Rectal smooth muscle tissue (tissue), 1 donor: ENCODE results near the gene PCDH12.

Experiments used
- H3K27ac ChIP-seq: one replicate; pipeline ENCODE4 v1.7.0; 2013; ENCODE audit warnings: low read depth, low read length, inconsistent platforms
- H3K27me3 ChIP-seq: one replicate; pipeline ENCODE4 v1.7.0; 2013; ENCODE audit warnings: low read length; ENCODE audit not compliant: control insufficient read depth, insufficient read depth
- H3K36me3 ChIP-seq: one replicate; pipeline ENCODE4 v1.7.0; 2013; ENCODE audit warnings: low read length; ENCODE audit not compliant: control insufficient read depth, insufficient read depth
- H3K4me1 ChIP-seq: one replicate; pipeline ENCODE4 v1.7.0; 2013; ENCODE audit warnings: low read length; ENCODE audit not compliant: control insufficient read depth, insufficient read depth
- H3K4me3 ChIP-seq: one replicate; pipeline ENCODE4 v1.7.0; 2013; ENCODE audit warnings: low read length
- H3K9ac ChIP-seq: one replicate; pipeline ENCODE4 v1.7.0; 2013; ENCODE audit warnings: low read length

PCDH12 gene

DNA sequence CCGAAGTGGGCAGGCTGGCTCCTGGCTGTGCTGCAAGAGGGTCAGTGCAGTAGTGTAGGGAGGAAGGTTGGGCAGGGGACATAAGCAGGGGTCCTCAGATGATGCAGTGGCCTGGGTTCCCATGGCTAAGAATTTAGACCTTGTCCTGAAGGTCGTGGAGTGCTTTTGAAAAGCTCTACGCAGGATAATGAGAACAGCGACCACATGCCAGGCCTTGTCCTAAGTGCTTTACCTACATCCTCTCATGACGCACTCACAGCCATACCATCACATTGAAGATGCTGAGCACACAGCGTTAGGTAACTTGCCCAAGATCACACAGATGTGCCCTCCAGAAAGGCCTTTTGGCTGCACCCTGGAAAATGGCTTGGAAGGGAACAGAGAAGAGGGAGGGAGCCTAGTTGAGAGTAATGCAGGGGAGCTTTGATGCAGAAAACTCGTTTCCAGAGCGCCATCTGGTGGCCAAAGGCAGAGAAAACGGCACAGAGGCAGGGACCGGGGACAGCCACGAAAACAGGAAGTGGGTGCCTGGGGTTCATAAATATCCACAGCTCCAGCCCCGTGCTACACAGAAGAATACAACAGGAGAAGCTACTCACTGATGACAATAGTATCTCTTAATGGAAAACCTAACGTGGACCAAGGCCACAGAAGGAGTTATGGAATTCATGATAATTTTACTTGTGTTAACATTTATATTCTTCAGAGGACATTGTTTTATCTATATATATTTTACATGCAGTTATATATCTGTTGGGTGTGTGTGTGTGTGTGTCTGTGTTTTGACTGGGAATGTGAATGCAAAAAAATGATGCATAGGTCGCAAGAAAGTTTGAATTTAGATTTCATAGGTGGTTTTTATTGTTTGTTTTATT, 2.7 kb upstream of the PCDH12 start:
- Histone ChIP-seq H3K36me3 (no peaks in the 10 kb centered on the region), H3K4me1 (peaks cover 5% of the 10 kb centered on the region), H3K4me3 (no peak overlapping the region), H3K27ac (no peak overlapping the region), H3K9ac (no peak overlapping the region), H3K27me3 (no peaks in the 10 kb centered on the region)

DNA sequence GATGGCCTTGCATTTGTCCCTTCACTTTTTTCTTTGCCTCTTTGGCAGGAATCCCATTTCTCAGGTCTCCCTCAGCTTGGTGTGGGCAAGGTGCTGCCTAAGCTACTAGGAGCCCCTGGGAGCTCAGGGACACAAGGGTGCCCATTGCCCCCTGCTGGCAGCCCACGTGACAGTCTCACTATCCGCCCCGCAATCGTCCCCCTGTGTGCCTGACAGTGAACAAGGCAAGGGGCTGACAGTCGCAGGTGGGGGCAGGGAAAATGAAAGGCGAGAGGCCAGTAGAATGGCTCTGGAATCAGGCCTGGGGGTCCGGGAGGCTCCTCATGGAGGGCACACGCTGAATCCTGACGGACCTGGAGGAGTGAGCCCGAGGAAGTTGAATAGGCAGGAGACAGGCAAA, 2.0 kb upstream of the PCDH12 start:
- Histone ChIP-seq H3K9ac (no peak overlapping the region), H3K4me1 (peaks cover 5% of the 10 kb centered on the region)

DNA sequence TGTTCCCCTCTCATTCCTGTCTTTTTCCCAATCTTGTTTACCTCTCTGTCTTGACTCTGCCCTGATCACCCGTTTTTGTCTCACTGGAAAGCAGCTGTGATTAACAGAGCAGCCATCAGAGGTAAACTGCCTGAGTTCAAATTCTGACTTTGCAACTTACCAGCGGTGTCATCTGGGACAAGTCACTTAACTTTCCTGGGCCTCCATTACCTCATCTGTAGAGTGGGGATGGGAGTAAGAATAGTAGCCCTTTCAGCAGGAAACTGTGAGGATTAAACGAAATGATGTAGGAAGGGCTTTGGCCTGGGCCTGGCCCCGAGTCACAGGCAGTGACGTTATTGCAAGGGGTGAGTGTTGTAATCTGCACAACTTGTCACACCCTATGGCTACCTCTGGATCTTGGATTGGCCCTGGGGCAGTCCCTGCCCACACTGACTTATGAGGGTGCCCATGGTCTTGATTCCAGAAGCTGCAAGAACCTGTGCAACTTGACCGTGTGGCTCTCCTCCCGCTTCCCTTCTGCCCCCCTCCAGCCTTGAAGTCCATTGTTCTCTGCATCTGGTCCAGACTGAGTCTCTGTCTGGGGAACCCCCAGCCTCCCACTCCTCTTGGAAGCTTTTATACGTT, 657 bp upstream of the PCDH12 start:
- no peaks in the 10 kb centered on the region for H3K36me3 ChIP-seq
- H3K27me3 ChIP-seq, result no peaks in the 10 kb centered on the region
- H3K9ac ChIP-seq, result no peak overlapping the region
- H3K4me1 ChIP-seq, result peaks cover 5% of the 10 kb centered on the region
- H3K27ac ChIP-seq, result no peak overlapping the region
- no peak overlapping the region for H3K4me3 ChIP-seq

More for the DNA sequence above, 2.0 kb upstream of the PCDH12 start:
- H3K36me3 ChIP-seq, result no peaks in the 10 kb centered on the region
- H3K27ac ChIP-seq, result no peak overlapping the region
- no peaks in the 10 kb centered on the region for H3K27me3 ChIP-seq
- H3K4me3 ChIP-seq, result no peak overlapping the region

DNA sequence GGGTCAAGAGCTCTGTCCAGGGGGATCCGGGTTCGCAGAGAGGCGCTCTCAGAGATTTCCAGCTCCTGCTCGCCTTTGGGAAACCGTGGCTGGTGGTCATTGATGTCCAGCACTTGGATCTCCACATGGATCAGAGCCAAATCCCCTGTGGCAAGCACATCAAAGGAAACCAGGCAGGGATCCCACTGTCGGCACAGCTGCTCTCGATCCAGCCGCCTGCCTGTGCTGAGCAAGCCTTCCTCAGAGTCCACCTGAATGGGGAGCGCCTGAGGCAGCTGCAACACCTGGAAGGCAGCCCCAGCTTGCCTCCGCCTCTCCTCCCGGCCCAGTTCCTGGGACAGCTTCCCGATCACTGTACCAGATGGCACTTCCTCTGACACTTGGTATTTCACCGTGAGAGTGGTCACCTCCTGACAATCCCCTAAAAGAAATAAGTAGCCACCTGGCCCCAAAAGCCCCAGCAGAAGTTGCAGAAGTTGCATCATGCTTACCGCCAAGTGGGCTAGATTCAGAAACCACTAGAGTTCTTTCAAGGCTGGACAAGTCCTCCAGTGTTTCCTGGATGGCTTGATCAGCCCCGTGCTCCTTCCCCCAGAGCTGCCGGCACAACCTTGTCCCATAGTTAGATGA, 520 bp downstream of the PCDH12 start:
- H3K4me3 ChIP-seq, result peak overlapping the region; percentile 0
- H3K4me1 ChIP-seq, result peaks cover 5% of the 10 kb centered on the region
- no peak overlapping the region for H3K9ac ChIP-seq
- H3K27ac ChIP-seq, result no peak overlapping the region
- no peaks in the 10 kb centered on the region for H3K27me3 ChIP-seq
- no peaks in the 10 kb centered on the region for H3K36me3 ChIP-seq

DNA sequence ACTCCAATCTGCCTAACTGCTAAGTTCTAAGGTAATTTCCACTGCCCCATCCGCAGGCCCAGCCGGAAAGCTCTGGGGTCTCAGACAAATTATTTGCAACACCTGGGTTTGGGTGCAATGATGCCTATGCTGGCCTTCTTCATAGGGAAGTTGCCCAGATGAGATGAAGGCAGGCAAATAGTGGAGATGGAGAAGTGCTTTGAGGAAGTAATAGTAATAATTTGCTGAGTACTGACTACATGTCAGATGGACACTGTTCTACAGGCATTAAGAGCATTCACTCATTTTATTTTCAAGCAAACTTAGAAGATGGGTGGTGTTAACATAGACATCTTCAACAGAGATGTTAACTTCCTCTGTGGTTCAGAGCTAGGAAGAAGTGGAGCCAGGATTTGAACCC, 3.8 kb downstream of the PCDH12 start:
- H3K36me3 ChIP-seq, result no peaks in the 10 kb centered on the region
- no peaks in the 10 kb centered on the region for H3K27me3 ChIP-seq
- no peak overlapping the region for H3K9ac ChIP-seq
- no peak overlapping the region for H3K27ac ChIP-seq
- H3K4me3 ChIP-seq, result no peak overlapping the region
- no peaks in the 10 kb centered on the region for H3K4me1 ChIP-seq

DNA sequence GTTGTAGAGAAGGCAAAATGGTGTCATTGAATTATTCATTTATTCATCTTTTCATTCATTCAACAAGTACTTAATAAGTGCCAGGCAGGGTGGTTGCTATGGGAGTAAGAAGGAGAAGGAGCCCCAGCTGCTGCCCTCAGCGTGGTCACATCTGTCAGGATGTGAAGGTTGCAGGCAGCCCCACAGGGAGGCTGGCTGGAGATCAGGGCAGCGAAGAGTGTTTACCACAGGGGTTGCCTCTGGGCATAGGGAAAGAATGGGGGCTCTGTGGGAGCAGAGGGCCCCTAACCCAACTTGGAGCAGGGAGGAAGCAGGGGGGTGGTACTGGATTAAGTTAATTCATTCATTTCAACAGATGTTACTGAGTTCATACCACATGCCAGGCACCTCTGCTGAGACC, 6.0 kb downstream of the PCDH12 start:
- Histone ChIP-seq H3K4me3 (no peak overlapping the region), H3K27ac (no peak overlapping the region), H3K36me3 (no peaks in the 10 kb centered on the region), H3K27me3 (no peaks in the 10 kb centered on the region), H3K9ac (no peak overlapping the region), H3K4me1 (no peaks in the 10 kb centered on the region)

DNA sequence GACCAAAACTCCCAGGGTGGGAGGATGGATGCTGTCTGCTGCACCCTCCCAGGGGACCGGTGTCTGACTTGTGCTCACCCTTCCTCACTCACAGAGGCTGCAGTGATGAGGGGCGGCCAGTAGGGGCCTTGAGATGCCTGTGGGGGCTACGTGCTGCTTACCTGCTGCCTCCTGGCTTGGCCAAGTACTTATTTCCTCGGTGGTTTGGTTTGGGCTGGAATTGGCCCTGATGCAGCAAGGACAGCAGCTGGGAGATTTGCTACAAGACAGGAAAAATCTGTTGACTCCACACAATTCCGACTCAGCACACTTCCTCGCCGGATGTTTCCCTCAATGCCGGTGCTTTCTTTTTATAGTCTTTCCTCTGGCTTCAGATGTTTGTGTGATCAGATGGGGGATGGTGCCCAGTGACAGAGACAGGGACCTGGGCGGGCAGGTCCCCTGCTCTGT, 6.6 kb downstream of the PCDH12 start:
- Histone ChIP-seq H3K36me3 (no peaks in the 10 kb centered on the region), H3K4me3 (no peak overlapping the region), H3K27ac (no peak overlapping the region), H3K27me3 (no peaks in the 10 kb centered on the region), H3K9ac (no peak overlapping the region), H3K4me1 (no peaks in the 10 kb centered on the region)

DNA sequence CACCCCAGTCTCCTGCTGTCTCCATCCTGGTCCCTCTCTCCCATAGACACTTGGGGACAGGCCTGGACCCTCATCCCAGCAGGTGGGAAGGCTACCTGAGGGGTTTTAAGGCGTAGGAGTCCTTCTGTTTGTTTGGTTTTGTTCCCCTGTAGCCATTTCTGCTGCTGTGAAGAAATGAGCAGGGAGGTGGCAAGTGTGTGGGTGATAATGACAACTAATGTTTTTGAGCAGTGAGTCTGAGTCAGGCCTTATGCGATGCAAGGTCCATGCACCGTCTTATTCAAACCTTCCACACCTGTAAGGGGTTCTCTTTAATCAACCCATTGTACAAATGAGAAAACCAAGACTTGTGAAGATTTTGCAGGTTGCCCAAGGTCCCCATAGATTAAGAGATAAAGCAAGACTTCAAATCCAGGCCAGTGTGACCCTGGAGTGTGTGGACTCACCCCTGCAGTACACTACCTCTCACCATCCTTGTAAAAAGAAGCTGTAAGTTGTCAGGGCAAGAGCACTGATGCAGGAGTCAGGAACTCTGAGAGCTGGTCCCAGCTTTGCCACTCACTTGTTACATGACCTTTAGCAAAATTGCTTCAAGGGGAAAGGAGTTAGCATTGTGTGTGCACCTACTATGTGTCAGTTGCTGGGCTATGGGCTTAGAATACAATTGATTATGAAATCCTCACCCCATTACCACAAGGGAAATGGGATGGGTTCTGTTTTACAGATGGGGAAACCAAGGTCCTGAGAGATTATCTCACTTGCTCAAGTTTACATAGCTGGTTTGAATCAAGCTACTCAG, 7.6 kb downstream of the PCDH12 start:
- no peaks in the 10 kb centered on the region for H3K27me3 ChIP-seq
- H3K4me1 ChIP-seq, result peaks cover 4% of the 10 kb centered on the region

DNA sequence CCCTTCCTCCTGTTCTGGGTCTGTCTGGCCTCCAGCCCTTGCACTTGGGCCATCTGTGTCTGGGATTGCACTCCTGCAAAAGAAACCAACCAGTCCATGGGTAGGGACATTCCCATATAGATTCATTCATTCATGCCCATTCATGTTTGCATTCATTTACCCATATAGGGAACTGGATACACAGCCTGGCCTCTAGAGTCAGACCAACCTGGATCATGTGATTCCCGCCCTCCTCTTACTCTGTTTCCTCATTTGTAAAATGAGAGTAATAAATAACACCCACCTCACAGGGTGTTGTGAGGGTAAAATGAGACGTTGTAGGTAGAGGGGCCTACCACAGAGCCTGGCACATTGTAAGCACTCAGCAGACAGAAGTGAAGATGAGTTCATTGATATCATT, 8.5 kb downstream of the PCDH12 start:
- Histone ChIP-seq H3K36me3 (no peaks in the 10 kb centered on the region), H3K9ac (no peak overlapping the region), H3K27me3 (no peaks in the 10 kb centered on the region), H3K4me3 (no peak overlapping the region), H3K4me1 (peaks cover 4% of the 10 kb centered on the region), H3K27ac (no peak overlapping the region)

More for the DNA sequence above, 7.6 kb downstream of the PCDH12 start:
- no peaks in the 10 kb centered on the region for H3K36me3 ChIP-seq
- H3K4me3 ChIP-seq, result no peak overlapping the region
- no peak overlapping the region for H3K9ac ChIP-seq
- H3K27ac ChIP-seq, result no peak overlapping the region

DNA sequence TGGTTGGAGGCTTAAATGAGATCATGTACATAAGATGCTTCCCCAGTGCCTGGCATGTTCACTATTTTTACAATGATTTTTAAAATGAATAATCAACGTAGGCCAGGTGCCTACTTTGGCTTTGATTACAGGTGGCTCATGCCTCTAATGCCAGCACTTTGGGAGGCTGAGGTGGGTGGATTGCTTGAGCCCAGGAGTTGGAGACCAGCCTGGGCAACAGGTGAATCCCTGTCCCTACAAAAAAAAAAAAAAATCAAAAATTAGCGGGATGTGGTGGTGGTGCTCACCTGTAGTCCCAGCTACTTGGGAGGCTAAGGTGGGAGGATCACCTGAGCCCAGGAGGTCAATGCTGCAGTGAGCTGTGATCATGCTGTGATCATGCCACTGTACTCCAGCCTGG, 9.2 kb downstream of the PCDH12 start:
- H3K36me3 ChIP-seq, result no peaks in the 10 kb centered on the region
- H3K27ac ChIP-seq, result no peak overlapping the region
- no peaks in the 10 kb centered on the region for H3K27me3 ChIP-seq
- peaks cover 4% of the 10 kb centered on the region for H3K4me1 ChIP-seq
- H3K4me3 ChIP-seq, result no peak overlapping the region
- H3K9ac ChIP-seq, result no peak overlapping the region

DNA sequence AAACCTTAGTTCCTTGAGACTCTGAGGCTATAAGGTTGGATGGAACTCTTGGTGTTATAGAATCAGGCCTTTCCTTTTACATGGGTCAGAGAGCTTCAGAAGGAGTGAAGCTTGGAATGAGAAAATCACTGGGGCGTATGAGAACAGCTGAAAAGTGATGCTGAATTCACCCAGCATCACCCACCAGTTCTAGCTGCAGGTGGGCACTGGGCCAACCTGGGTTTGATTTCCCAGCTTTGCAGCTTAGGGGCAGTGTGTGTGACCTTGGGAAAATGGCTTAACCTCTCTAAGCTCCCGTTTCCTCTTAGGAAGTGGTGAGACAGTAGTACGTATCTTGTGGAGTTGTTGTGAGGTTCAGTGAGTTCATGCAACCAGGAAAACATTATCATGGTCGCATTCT, 10.7 kb downstream of the PCDH12 start:
- Histone ChIP-seq H3K9ac (no peak overlapping the region), H3K27ac (no peak overlapping the region), H3K27me3 (no peaks in the 10 kb centered on the region), H3K4me3 (no peak overlapping the region), H3K4me1 (peaks cover 4% of the 10 kb centered on the region), H3K36me3 (no peaks in the 10 kb centered on the region)

DNA sequence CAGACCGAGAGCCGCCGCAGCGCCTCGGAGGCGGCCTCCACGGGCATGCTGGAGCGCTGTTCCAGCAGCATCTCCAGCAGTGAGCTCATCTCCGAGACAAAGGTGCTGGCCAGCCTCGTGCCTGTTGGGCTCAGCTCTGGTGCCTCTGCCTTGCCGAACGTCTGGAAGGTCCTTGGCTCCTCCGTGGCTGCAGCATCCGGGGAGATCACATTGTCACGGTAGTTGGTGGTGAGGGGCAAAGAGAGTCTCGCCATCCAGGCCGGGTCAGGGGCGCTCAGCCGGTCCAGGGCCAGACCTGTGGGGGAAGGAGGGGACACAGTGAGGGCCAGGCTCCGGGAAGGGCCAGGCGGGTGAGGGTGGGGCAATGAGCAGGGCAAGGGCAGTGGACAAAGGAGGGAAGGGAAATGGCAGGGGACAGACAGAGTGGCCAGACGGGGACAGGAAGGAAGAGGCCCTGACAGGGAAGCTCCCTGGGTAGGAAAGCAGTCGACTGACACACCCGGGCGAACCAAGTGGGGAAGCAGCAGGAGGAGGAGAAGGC, 12.4 kb downstream of the PCDH12 start:
- Histone ChIP-seq H3K36me3 (peaks cover under 1% of the 10 kb centered on the region), H3K4me3 (no peak overlapping the region), H3K4me1 (peaks cover 6% of the 10 kb centered on the region), H3K27me3 (no peaks in the 10 kb centered on the region), H3K27ac (no peak overlapping the region), H3K9ac (no peak overlapping the region)
